BLaER1 treated with 17β-estradiol and CSF1 and Interleukin-3, amounts not matched to agents 10 nM and 100 nM (cell line): ENCODE measurements around the gene DOCK1.

Source experiments
- H3K27ac ChIP-seq, 11 experiments: shearing (Covaris generic); formaldehyde crosslinking; 2 replicates each; pipeline ENCODE4 v1.8.1; 2022
- H3K27me3 ChIP-seq, 11 experiments: shearing (Covaris generic); formaldehyde crosslinking; 2 replicates each; pipeline ENCODE4 v1.8.1; 2022
- H3K36me3 ChIP-seq, 11 experiments: shearing (Covaris generic); formaldehyde crosslinking; 2 replicates each; pipeline ENCODE4 v1.8.1; 2022
- H3K4me1 ChIP-seq, 10 experiments: shearing (Covaris generic); formaldehyde crosslinking; 2 replicates each; pipeline ENCODE4 v1.8.1; 2022
- H3K4me2 ChIP-seq, 11 experiments: shearing (Covaris generic); formaldehyde crosslinking; 2 replicates each; pipeline ENCODE4 v1.8.1; 2022
- H3K4me3 ChIP-seq, 10 experiments: shearing (Covaris generic); formaldehyde crosslinking; 2 replicates each; pipeline ENCODE4 v1.8.1; 2022
- H3K9ac ChIP-seq, 11 experiments: shearing (Covaris generic); formaldehyde crosslinking; 2 replicates each; pipeline ENCODE4 v1.8.1; 2022
- H3K9me3 ChIP-seq, 11 experiments: shearing (Covaris generic); formaldehyde crosslinking; replicated peaks in 1 of 11; 2 replicates each; pipeline ENCODE4 v1.8.1; 2022
- H4K20me1 ChIP-seq, 11 experiments: shearing (Covaris generic); formaldehyde crosslinking; 2 replicates each; pipeline ENCODE4 v1.8.1; 2022
- Cebpa-rat ChIP-seq, 11 experiments: shearing (Covaris generic); IDR thresholded peaks; 2 replicates each; pipeline ENCODE4 v1.8.1; 2022

DOCK1 gene

DNA sequence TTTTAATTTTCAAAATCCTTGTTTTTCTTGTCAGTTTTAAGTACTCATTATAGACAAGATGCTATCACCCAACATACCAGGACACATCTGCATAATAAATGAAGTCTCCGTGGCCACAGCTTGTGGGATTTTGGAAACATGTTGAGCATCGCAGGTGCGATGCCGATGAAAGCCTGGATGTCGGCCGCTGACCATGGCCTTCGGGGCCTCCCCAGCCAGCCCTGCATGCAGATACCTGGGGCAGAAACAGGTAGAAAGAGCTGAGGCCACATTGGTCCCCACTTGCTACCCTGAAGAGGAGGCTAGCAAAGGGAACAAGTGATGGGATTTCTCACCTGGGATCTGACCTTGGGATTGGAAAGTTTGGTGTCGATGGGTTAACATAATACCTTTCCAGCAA, 123.8 kb downstream of the DOCK1 start:
- Histone ChIP-seq H3K36me3 (no peaks in the 10 kb centered on the region), H3K9ac (no peak overlapping the region), H3K9me3 (no peaks in the 10 kb centered on the region), H3K27ac (no peak overlapping the region), H3K4me1 (no peaks in the 10 kb centered on the region), H4K20me1 (no peaks in the 10 kb centered on the region), H3K4me3 (no peak overlapping the region), H3K27me3 (no peaks in the 10 kb centered on the region), H3K4me2 (no peak overlapping the region)
- no peak for TF ChIP-seq Cebpa-rat (IDR thresholded peaks at IDR 0.05)

DNA sequence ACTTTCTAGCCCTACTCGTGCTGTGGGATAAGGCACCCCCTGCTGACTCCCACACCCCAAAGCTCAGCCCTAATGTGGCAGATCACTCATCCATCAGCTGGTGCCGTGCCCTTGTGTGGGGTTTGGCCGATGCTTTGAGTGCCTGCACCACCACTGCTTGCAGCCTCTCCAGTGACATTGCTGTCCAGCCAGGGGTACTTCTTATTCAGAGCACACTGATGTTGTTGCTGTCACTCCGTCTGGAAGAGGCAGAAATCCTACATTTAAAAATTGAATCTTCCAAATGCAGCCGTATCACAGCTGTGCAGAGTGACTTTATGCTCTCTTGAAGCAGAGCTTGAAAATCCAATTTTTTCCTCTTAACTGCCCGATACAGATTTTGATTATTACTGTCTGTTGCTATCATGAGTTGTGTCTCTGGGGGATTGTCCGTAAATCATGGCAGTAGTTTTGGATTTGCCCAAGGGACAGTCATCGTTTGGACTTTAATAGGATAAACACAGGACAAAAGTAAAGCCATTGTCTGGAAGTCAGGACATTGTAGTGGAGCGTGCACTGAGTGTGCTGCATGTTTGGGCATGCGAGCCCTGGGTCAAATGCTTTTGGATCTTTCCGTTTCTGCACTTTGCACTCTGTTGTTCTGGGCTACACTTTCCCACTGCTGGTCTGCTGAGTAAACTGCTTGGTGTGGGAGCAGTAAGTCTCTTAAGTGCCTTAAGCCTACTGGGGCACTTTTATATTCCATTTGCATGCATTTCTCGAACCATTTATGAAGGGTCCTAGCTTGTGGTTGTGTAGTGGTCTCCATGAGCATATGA, 128.2 kb downstream of the DOCK1 start:
- H3K27me3 ChIP-seq: no peaks in the 10 kb centered on the region
- no peak overlapping the region for H3K4me3 ChIP-seq
- H4K20me1 ChIP-seq: no peaks in the 10 kb centered on the region
- no peak overlapping the region for H3K4me2 ChIP-seq
- H3K36me3 ChIP-seq: no peaks in the 10 kb centered on the region
- no peak for TF ChIP-seq Cebpa-rat (IDR thresholded peaks at IDR 0.05)
- no peaks in the 10 kb centered on the region for H3K4me1 ChIP-seq
- no peaks in the 10 kb centered on the region; a peak in 1 of 22 replicates for H3K9me3 ChIP-seq
- H3K9ac ChIP-seq: no peak overlapping the region
- no peak overlapping the region for H3K27ac ChIP-seq

DNA sequence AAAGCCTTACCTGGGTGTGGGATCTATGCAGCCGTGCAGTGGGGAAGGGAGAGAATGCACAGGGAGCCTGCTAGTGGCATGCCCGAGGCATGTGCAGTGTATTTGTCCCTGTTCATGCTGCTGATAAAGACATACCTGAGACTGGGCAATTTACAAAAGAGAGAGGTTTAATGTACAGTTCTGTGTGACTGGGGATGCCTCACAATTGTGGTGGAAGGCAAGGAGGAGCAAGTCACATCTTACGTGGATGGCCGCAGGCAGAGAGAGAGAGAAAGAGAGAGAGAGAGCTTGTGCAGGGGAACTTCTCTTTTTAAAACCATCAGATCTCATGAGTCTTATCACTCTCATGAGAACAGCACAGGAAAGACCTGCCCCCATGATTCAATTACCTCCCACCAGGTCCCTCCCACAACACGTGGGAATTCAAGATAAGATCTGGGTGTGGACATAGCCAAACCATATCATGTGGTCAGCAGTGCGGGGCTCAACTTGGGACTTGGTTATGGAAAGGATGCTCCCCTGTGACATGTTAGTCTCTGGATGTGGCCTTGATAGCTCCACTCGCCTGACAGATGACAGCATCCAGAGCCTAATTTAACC, 128.9 kb downstream of the DOCK1 start:
- Histone ChIP-seq H3K36me3 (no peaks in the 10 kb centered on the region), H3K27me3 (no peaks in the 10 kb centered on the region), H4K20me1 (no peaks in the 10 kb centered on the region), H3K27ac (no peak overlapping the region), H3K4me3 (no peak overlapping the region), H3K4me1 (no peaks in the 10 kb centered on the region), H3K9me3 (no peaks in the 10 kb centered on the region; a peak in 1 of 22 replicates), H3K4me2 (no peak overlapping the region), H3K9ac (no peak overlapping the region)
- TF ChIP-seq Cebpa-rat (IDR thresholded peaks at IDR 0.05): no peak

DNA sequence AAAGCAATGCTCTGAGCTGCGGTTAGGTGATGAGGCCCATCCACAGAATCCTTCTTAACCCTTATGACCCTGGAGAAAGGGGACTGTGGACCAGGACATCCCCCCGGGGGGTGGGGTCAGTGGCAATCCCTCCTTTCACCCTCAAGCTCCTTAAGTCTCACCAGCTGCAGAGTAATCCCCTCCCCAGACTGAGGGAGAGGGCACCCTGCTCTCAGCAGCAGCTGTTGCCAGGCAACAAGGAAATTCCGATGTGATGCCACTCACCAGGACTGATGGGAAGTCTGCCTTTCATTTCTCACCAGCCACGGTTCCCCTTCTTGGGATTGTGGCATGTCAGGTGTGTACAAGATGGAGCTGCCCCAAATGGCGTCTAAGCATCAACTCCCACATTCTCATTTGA, 129.6 kb downstream of the DOCK1 start:
- H3K27ac ChIP-seq: no peak overlapping the region
- H4K20me1 ChIP-seq: no peaks in the 10 kb centered on the region
- TF ChIP-seq Cebpa-rat (IDR thresholded peaks at IDR 0.05): no peak

DNA sequence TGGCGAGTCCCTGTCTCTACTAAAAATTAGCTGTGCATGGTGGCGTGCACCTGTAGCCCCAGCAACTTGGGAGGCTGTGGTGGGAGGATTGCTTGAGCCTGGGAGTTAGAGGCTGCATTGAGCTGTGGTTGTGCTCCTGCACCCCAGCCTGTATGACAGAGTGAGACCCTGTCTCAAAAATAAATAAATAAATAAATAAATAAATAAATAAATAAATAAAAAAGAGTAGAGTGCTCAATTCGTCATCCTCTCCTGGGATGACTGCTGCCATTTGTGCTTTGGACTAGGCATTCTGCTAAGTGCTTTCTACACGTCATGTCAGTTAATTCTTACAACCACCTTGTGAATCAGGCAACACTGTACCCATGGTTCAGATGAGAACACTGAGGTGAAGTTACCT, 130.6 kb downstream of the DOCK1 start:
- Histone ChIP-seq H3K4me3 (no peak overlapping the region), H3K4me1 (no peaks in the 10 kb centered on the region), H3K9ac (no peak overlapping the region), H3K27ac (no peak overlapping the region), H3K9me3 (no peaks in the 10 kb centered on the region; a peak in 1 of 22 replicates), H3K36me3 (no peaks in the 10 kb centered on the region), H3K4me2 (no peak overlapping the region), H4K20me1 (no peaks in the 10 kb centered on the region), H3K27me3 (no peaks in the 10 kb centered on the region)
- no peak for TF ChIP-seq Cebpa-rat (IDR thresholded peaks at IDR 0.05)

More for the DNA sequence above, 129.6 kb downstream of the DOCK1 start:
- no peaks in the 10 kb centered on the region for H3K27me3 ChIP-seq
- H3K4me2 ChIP-seq: no peak overlapping the region
- no peaks in the 10 kb centered on the region for H3K4me1 ChIP-seq
- H3K9me3 ChIP-seq: no peaks in the 10 kb centered on the region; a peak in 1 of 22 replicates
- H3K9ac ChIP-seq: no peak overlapping the region
- H3K4me3 ChIP-seq: no peak overlapping the region
- no peaks in the 10 kb centered on the region for H3K36me3 ChIP-seq

DNA sequence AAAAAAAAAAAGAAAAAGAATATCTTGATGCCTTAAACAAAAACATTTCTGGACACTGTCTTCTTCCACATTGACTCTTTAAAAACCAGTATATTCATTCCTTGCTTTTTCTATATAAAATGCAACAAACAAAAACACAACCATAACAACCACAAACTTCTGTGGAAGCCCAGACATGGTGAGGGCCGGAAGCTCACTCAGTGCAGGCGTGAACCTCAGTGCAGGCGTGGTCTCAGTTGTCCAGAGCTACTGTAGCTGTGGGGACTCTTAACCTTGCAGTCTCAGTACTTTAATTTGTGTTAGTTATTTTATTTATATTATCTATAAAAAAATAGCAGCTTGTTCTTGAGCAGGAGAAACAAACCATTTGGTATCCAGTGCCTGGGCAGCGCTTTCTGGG, 131.8 kb downstream of the DOCK1 start:
- no peak overlapping the region for H3K4me3 ChIP-seq
- H3K27me3 ChIP-seq: no peaks in the 10 kb centered on the region
- no peak overlapping the region for H3K9ac ChIP-seq
- H3K9me3 ChIP-seq: no peaks in the 10 kb centered on the region; a peak in 1 of 22 replicates
- no peaks in the 10 kb centered on the region for H3K4me1 ChIP-seq
- no peak overlapping the region for H3K27ac ChIP-seq
- H3K36me3 ChIP-seq: no peaks in the 10 kb centered on the region
- TF ChIP-seq Cebpa-rat (IDR thresholded peaks at IDR 0.05): no peak
- H4K20me1 ChIP-seq: no peaks in the 10 kb centered on the region
- H3K4me2 ChIP-seq: no peak overlapping the region

DNA sequence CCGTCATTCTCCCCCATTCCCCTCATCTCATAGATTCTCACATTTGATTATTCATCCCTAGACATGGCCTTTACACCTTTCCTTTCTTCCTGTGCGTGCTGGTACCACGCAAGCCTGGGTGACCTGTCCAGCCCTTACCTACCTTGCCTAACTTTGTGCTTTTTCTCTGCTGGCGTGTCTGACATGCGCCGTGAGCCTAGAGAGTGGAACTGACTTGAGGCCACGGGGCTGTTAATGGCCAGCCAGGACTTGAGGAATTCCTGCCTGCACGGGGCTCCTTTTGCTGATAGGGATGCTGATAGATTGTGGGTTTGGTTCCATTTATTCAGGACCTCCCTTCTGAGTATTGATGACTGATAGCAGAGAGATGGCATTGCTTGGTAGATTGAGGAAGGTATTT, 134.2 kb downstream of the DOCK1 start:
- H3K4me3 ChIP-seq: no peak overlapping the region
- H3K36me3 ChIP-seq: no peaks in the 10 kb centered on the region
- no peaks in the 10 kb centered on the region for H3K27me3 ChIP-seq
- no peaks in the 10 kb centered on the region; a peak in 1 of 22 replicates for H3K9me3 ChIP-seq
- no peak overlapping the region for H3K9ac ChIP-seq
- no peak overlapping the region for H3K4me2 ChIP-seq
- TF ChIP-seq Cebpa-rat (IDR thresholded peaks at IDR 0.05): no peak
- no peaks in the 10 kb centered on the region for H3K4me1 ChIP-seq
- H4K20me1 ChIP-seq: no peaks in the 10 kb centered on the region
- no peak overlapping the region for H3K27ac ChIP-seq

DNA sequence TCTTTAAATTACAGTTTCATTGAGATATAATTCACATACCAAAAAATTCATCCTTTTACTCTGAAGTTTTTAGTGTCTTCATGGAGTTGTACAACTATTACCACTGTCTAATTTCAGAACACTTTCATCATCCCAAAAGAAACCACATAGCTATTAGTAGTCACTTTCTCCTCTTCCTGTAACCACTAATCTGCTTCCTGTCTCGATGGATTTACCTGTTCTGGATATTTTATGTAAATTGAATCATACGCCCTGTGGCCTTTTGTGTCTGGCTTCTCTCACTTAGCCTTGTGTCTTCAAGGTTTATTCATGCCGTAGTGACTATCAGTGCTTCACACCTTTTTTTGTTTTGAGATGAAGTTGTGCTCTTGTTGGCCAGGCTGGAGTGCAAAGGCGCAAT, 135.5 kb downstream of the DOCK1 start:
- no peaks in the 10 kb centered on the region for H3K9me3 ChIP-seq
- H3K9ac ChIP-seq: no peak overlapping the region
- no peak for TF ChIP-seq Cebpa-rat (IDR thresholded peaks at IDR 0.05)
- no peaks in the 10 kb centered on the region for H3K36me3 ChIP-seq
- no peaks in the 10 kb centered on the region for H3K4me1 ChIP-seq
- no peaks in the 10 kb centered on the region for H3K27me3 ChIP-seq
- no peaks in the 10 kb centered on the region for H4K20me1 ChIP-seq
- no peak overlapping the region for H3K27ac ChIP-seq
- H3K4me2 ChIP-seq: no peak overlapping the region
- no peak overlapping the region for H3K4me3 ChIP-seq

DNA sequence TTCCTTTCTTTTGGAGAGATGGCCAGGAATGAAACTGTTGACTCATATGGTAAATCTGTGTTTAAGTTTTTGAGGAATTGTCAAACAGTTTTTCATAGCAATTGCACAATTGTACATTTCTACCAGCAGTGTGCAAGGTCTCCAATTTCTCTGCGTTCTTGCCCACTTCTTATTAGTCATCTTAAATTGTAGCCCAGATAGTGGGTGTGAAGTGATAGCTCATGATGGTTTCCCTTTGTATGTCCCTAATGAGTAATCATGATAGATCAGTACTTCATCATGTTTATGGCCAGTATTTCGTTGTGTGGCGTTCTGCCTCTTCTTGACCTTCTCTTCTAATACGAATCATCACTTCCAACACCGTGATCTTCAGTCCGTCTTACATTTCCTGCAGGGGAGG, 136.3 kb downstream of the DOCK1 start:
- Histone ChIP-seq H4K20me1 (no peaks in the 10 kb centered on the region), H3K4me1 (no peaks in the 10 kb centered on the region), H3K27me3 (no peaks in the 10 kb centered on the region), H3K4me2 (no peak overlapping the region), H3K4me3 (no peak overlapping the region), H3K9ac (no peak overlapping the region), H3K9me3 (no peaks in the 10 kb centered on the region), H3K27ac (no peak overlapping the region), H3K36me3 (no peaks in the 10 kb centered on the region)
- no peak for TF ChIP-seq Cebpa-rat (IDR thresholded peaks at IDR 0.05)

DNA sequence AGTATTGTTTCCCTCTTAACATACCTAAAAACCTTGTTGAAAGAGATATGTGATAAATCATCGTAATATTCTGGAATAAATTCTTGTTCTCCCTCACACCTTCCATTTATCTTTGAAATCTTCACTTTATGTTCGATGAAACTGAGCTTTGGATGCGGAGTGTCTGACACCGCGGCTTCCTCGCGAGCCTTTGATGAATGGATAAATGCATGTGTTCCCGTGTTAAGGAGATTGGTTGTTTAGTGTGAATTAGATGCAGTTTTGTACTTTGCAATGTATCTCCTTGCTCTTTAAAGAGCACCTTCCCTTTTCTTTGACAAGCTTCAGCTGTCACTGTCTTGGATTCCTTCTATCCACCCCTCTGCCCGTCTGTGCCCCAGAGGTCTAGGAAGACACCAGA, 138.1 kb downstream of the DOCK1 start:
- no peaks in the 10 kb centered on the region for H3K9me3 ChIP-seq
- no peak overlapping the region for H3K4me3 ChIP-seq
- no peaks in the 10 kb centered on the region for H3K36me3 ChIP-seq
- H3K9ac ChIP-seq: no peak overlapping the region
- H3K4me1 ChIP-seq: no peaks in the 10 kb centered on the region
- H3K27ac ChIP-seq: no peak overlapping the region
- H3K27me3 ChIP-seq: no peaks in the 10 kb centered on the region
- no peak for TF ChIP-seq Cebpa-rat (IDR thresholded peaks at IDR 0.05)
- no peaks in the 10 kb centered on the region for H4K20me1 ChIP-seq
- H3K4me2 ChIP-seq: no peak overlapping the region
